ENCODE data around the gene ADRA2B.
"Not testable (repeated sequence)": the region's sequence is repeated elsewhere in the genome, so short reads cannot be mapped to it uniquely, and the experiment has no call there.

ADRA2B gene

GRCh38 chr2:96116424-96116878 lies at the start of gene ADRA2B:
Gene ADRA2B, minus strand, starts transcription at chr2:96116571. Its CDS starts 422 bp downstream, at chr2:96116149.
- Mint-ChIP-seq H3K36me3 (ENCODE audit: low read depth) (no peaks in the 10 kb centered on the region), H3K27me3 (peaks cover 81% of the 10 kb centered on the region), H3K4me3 (peak within 1 kb of the TSS; percentile 75), H3K4me1 (ENCODE audit: low read depth) (peaks cover 44% of the 10 kb centered on the region), H3K9me3 (no peaks in the 10 kb centered on the region), H3K27ac (no peak within 1 kb of the TSS)
- intact Hi-C loops (cut with micrococcal nuclease) = no loop called here

GRCh38 chr2:96164459-96165184 lies 48.3 kb upstream of the ADRA2B start:
- Mint-ChIP-seq H3K4me1 (ENCODE audit: low read depth) (peaks cover 9% of the 10 kb centered on the region), H3K27ac (peak overlapping the region; percentile 47), H3K36me3 (ENCODE audit: low read depth) (no peaks in the 10 kb centered on the region), H3K4me3 (no peak overlapping the region), H3K27me3 (peaks cover 2% of the 10 kb centered on the region), H3K9me3 (no peaks in the 10 kb centered on the region)
- intact Hi-C loops (cut with micrococcal nuclease) = no loop called here

DNA sequence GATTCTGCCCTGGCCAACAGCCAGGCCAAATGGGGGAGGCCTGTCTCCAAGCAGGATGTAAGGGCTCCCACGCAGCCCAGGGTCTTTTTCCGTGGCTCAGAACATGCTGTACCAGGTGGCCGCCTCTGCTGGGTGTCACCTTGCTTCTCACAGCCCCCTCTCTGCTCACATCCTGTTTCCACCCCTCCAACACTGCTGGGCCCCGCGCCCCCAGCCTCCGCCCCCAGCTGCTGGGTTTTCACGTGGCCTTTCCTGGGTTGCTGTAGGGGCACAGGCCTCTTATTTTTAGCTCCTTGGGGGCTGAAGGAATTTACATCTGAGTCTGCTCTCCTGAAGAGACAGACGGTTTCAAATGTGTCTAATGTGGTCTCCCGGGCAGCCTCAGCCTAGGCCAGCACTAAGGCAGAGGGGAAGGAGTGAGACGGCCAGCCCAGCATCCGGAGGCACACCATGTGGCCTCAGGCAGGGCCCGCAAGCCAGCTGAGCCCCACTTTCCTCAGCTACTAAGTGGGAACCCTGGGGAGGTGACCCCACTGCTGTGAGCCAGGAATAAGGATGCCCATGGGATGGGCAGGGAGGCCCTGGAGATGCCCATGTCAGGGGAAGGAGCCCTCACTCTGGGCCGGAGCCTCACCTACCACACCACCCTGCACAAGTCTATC lies 47.5 kb upstream of the ADRA2B start:
- intact Hi-C loops (cut with micrococcal nuclease) = no loop called here
- Mint-ChIP-seq H3K27me3 (peaks cover 9% of the 10 kb centered on the region), H3K27ac (peak overlapping the region; percentile 32), H3K36me3 (ENCODE audit: low read depth) (no peaks in the 10 kb centered on the region), H3K9me3 (no peaks in the 10 kb centered on the region), H3K4me3 (no peak overlapping the region), H3K4me1 (ENCODE audit: low read depth) (peaks cover 16% of the 10 kb centered on the region)

DNA sequence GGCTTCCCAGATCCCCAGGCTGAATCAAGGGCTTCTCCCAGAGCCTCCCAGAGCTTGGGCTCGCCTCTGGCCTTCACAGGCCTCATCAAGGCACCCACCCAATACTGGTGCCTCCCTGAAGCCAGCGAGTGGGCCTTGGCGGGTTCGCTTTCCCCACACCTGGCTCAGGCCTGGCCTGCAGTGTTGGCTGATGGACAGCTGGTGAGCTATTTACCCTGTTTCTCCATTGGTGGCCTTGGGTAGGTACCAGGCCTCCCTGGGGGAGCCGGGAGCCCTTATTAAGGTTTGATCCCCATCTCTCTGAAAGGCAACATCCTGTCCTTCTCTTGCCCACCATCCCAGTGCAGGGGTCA lies 47.0 kb upstream of the ADRA2B start:
- H3K9me3 Mint-ChIP-seq = no peaks in the 10 kb centered on the region
- no peaks in the 10 kb centered on the region for H3K36me3 Mint-ChIP-seq (ENCODE audit: low read depth)
- peaks cover 21% of the 10 kb centered on the region for H3K4me1 Mint-ChIP-seq (ENCODE audit: low read depth)
- intact Hi-C loops (cut with micrococcal nuclease) = no loop called here
- H3K27me3 Mint-ChIP-seq = peaks cover 9% of the 10 kb centered on the region
- no peak overlapping the region for H3K4me3 Mint-ChIP-seq
- peak overlapping the region; percentile 32 for H3K27ac Mint-ChIP-seq

DNA sequence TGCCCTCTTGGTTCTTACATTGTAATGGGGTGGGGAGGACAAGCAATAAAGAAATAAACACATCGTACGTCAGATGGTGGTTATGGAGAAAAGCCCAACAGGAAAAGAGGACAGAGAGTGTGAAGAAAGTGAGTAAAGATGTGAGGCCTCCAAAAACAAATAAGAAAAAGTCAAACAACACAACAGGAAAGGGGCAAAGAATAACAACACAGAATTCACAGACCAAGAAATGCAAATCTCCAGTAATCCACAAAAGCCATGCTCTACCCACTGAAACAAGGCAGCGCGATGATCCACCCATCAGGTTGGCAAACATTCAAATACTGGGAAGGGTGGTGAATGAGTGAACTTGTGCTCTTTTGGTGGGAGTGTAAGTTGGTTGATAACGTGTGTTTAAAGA lies 45.5 kb upstream of the ADRA2B start:
- Mint-ChIP-seq H3K4me3 (no peak overlapping the region), H3K4me1 (ENCODE audit: low read depth) (peaks cover 36% of the 10 kb centered on the region), H3K9me3 (no peaks in the 10 kb centered on the region), H3K36me3 (ENCODE audit: low read depth) (no peaks in the 10 kb centered on the region), H3K27me3 (peaks cover 9% of the 10 kb centered on the region), H3K27ac (no peak overlapping the region)
- intact Hi-C loops (cut with micrococcal nuclease) = no loop called here

- H3K36me3 Mint-ChIP-seq (ENCODE audit: low read depth); H3K27me3 Mint-ChIP-seq; intact Hi-C loops (cut with micrococcal nuclease); H3K27ac Mint-ChIP-seq; H3K4me3 Mint-ChIP-seq; H3K9me3 Mint-ChIP-seq: not testable (repeated sequence)
- H3K4me1 Mint-ChIP-seq (ENCODE audit: low read depth) = peaks cover 46% of the 10 kb centered on the region
Measured at GRCh38 chr2:96160366-96160765, 44.0 kb upstream of the ADRA2B start.

GRCh38 chr2:96159084-96159830 lies 42.9 kb upstream of the ADRA2B start:
- Mint-ChIP-seq H3K27ac (peak overlapping the region; percentile 75), H3K36me3 (ENCODE audit: low read depth) (no peaks in the 10 kb centered on the region), H3K27me3 (peaks cover 13% of the 10 kb centered on the region), H3K4me1 (ENCODE audit: low read depth) (peaks cover 55% of the 10 kb centered on the region), H3K4me3 (no peak overlapping the region), H3K9me3 (no peaks in the 10 kb centered on the region)
- intact Hi-C loops (cut with micrococcal nuclease) = no loop called here

- intact Hi-C loops (cut with micrococcal nuclease) = no loop called here
- Mint-ChIP-seq H3K27me3 (peaks cover 13% of the 10 kb centered on the region), H3K27ac (peak overlapping the region; percentile 75), H3K9me3 (no peaks in the 10 kb centered on the region), H3K4me3 (no peak overlapping the region), H3K36me3 (ENCODE audit: low read depth) (no peaks in the 10 kb centered on the region), H3K4me1 (ENCODE audit: low read depth) (peaks cover 55% of the 10 kb centered on the region)
Measured at GRCh38 chr2:96158554-96158940, 42.2 kb upstream of the ADRA2B start.

- intact Hi-C loops (cut with micrococcal nuclease) = no loop called here
- H3K27ac Mint-ChIP-seq = peak overlapping the region; percentile 75
- H3K27me3 Mint-ChIP-seq = peaks cover 13% of the 10 kb centered on the region
- H3K9me3 Mint-ChIP-seq = no peaks in the 10 kb centered on the region
- peak overlapping the region; percentile 50 for H3K4me3 Mint-ChIP-seq
- peaks cover 60% of the 10 kb centered on the region for H3K4me1 Mint-ChIP-seq (ENCODE audit: low read depth)
- H3K36me3 Mint-ChIP-seq (ENCODE audit: low read depth) = no peaks in the 10 kb centered on the region
Measured at GRCh38 chr2:96157649-96158553, 41.5 kb upstream of the ADRA2B start.

GRCh38 chr2:96156926-96157648 lies 40.7 kb upstream of the ADRA2B start:
- peaks cover 16% of the 10 kb centered on the region for H3K27me3 Mint-ChIP-seq
- H3K36me3 Mint-ChIP-seq (ENCODE audit: low read depth) = no peaks in the 10 kb centered on the region
- H3K9me3 Mint-ChIP-seq = no peaks in the 10 kb centered on the region
- H3K4me3 Mint-ChIP-seq = peak overlapping the region; percentile 50
- peaks cover 68% of the 10 kb centered on the region for H3K4me1 Mint-ChIP-seq (ENCODE audit: low read depth)
- intact Hi-C loops (cut with micrococcal nuclease) = no loop called here
- H3K27ac Mint-ChIP-seq = peak overlapping the region; percentile 75

- peaks cover 75% of the 10 kb centered on the region for H3K4me1 Mint-ChIP-seq (ENCODE audit: low read depth)
- no peaks in the 10 kb centered on the region for H3K9me3 Mint-ChIP-seq
- peak overlapping the region; percentile 75 for H3K27ac Mint-ChIP-seq
- H3K36me3 Mint-ChIP-seq (ENCODE audit: low read depth) = no peaks in the 10 kb centered on the region
- peaks cover 17% of the 10 kb centered on the region for H3K27me3 Mint-ChIP-seq
- H3K4me3 Mint-ChIP-seq = no peak overlapping the region
- intact Hi-C loops (cut with micrococcal nuclease) = no loop called here
Measured at GRCh38 chr2:96156011-96156820, 39.8 kb upstream of the ADRA2B start.

GRCh38 chr2:96154506-96155380 lies 38.4 kb upstream of the ADRA2B start:
- peaks cover 17% of the 10 kb centered on the region for H3K27me3 Mint-ChIP-seq
- H3K4me1 Mint-ChIP-seq (ENCODE audit: low read depth) = peaks cover 84% of the 10 kb centered on the region
- no peaks in the 10 kb centered on the region for H3K36me3 Mint-ChIP-seq (ENCODE audit: low read depth)
- intact Hi-C loops (cut with micrococcal nuclease) = no loop called here
- peak overlapping the region; percentile 27 for H3K27ac Mint-ChIP-seq
- H3K9me3 Mint-ChIP-seq = no peaks in the 10 kb centered on the region
- no peak overlapping the region for H3K4me3 Mint-ChIP-seq
